OCI-LY3 (cell line): ENCODE results near the gene KIAA0930.

ENCODE experiments used
- CTCF ChIP-seq: fragments of 200-600, 300-600 bp; sonication (generic); IDR thresholded peaks from 2 replicates; pipeline ENCODE4 v1.5.1; 2014; ENCODE audit warnings: antibody characterized with exemption, low read length, low read depth
- EZH2phosphoT487 ChIP-seq: fragments of 200-600 bp; shearing (Covaris generic); IDR thresholded peaks from 2 replicates; pipeline ENCODE4 v1.6.1; 2018; ENCODE audit warnings: antibody characterized with exemption, mixed run types, low read depth

GRCh38 chr22:45224988-45225731, 15.5 kb downstream of the KIAA0930 start:
- no peak for TF ChIP-seq CTCF
- no peak for TF ChIP-seq EZH2phosphoT487
